AG10803 (cell line): Measurements from ENCODE around the gene R3HDM1.
"Not testable (repeated sequence)": the region's sequence is repeated elsewhere in the genome, so short reads cannot be mapped to it uniquely, and the experiment has no call there.

ENCODE experiments used
- DNase-seq: peaks from one replicate; pipeline ENCODE4 v3.0.0; 2010; ENCODE audit warnings: low read depth
- H3K4me3 ChIP-seq: 2 replicates; pipeline ENCODE4 v1.5.1; 2011; ENCODE audit warnings: mild to moderate bottlenecking, low read length, control low read depth
- CTCF ChIP-seq: conservative IDR thresholded peaks from 2 replicates; pipeline ENCODE4 v1.5.1; 2011; ENCODE audit warnings: mild to moderate bottlenecking, low read length, control low read depth, inconsistent platforms

R3HDM1 gene

GRCh38 chr2:135510577-135510976, 20.7 kb upstream of the R3HDM1 start:
- no peak for DNase-seq
- TF ChIP-seq CTCF: no peak
- H3K4me3 ChIP-seq: no peak overlapping the region

DNA sequence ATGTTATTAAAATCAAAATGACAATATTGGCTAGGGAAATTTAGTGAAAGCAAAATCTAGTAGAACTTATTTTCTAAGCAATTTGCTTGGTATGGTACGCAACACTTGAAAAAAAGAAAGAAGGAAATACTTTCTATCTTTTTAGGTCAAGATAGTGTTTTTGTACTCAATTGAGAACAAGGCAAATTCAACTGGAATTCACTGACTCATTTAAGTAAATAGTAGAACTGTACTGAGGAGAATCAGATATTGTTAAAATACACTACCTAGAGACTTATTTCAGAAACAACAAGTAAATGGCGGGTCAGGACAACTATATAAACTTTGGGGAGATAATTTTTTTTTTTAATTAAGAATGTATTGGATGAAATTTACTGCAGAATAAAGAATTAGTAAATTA, 19.2 kb upstream of the R3HDM1 start:
- no peak for TF ChIP-seq CTCF
- no peak overlapping the region for H3K4me3 ChIP-seq
- DNase-seq: no peak

DNA sequence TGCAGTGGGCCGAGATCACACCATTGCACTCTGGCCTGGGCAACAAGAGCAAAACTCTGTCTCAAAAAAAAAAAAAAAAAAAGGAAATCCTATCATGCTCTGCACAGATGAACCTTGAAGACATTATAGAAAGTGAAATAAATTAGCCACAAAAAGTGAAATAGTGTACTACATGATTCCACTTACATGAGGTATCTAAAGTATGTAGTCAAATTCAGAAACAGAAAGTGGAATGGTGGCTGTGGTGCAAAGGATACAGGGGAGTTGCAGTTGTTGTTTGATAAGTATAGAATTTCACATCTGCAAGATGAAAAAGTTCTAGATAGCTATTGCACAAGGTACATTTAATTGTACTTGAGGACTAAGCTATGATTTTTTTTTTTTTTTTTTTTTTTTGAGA, 5.5 kb upstream of the R3HDM1 start:
- DNase-seq: no peak
- no peak for TF ChIP-seq CTCF
- H3K4me3 ChIP-seq: no peak overlapping the region

DNA sequence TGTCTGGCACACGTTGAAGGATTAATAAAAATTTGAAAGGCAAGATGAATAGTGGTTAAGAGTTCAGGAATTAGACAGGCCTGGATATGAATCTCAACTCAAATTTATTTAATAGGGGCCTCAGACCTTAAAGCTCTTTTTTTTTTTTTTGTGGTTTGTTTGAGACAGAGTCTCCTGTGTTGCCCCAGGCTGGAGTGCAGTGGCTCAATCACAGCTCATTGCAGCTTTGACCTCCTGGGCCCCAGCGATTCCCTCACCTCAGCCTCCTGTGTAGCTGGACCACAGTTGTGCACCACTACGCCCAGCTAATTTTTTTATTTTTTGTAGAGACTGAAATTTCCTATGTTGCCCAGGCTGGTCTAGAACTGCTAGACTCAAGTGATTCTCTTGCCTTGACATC, 3.3 kb upstream of the R3HDM1 start:
- H3K4me3 ChIP-seq: no peak overlapping the region
- no peak for DNase-seq
- no peak for TF ChIP-seq CTCF

GRCh38 chr2:135530313-135531230, 712 bp upstream of the R3HDM1 start, which contains the start of gene ZRANB3:
Gene ZRANB3, minus strand, starts transcription at chr2:135531218.
- H3K4me3 ChIP-seq: peak within 1 kb of the TSS; percentile 86
- no peak for TF ChIP-seq CTCF

DNA sequence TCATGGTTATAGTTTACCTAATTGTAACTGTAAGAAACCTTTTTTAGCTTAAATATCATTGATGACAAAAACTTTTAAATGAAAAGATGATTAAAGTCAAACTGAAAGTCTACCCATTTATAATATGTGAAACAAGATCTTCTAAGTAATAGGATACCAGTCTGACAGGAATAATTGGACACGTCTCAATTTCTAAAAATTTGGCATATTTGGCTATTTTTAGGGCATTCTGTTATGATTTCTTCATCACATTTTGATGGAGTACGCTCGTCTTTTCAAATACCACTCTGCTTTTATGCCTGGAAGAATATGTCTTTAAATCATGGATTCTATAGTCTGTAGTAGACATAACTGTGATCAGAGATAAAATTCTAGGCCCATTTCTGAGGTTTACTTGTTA, 1.3 kb downstream of the R3HDM1 start:
- TF ChIP-seq CTCF: no peak
- peak overlapping the region; percentile 86 for H3K4me3 ChIP-seq
- DNase-seq: peak; percentile 5

More at GRCh38 chr2:135530313-135531230, 712 bp upstream of the R3HDM1 start, which contains the start of gene ZRANB3:
- peak; percentile 97 for DNase-seq

DNA sequence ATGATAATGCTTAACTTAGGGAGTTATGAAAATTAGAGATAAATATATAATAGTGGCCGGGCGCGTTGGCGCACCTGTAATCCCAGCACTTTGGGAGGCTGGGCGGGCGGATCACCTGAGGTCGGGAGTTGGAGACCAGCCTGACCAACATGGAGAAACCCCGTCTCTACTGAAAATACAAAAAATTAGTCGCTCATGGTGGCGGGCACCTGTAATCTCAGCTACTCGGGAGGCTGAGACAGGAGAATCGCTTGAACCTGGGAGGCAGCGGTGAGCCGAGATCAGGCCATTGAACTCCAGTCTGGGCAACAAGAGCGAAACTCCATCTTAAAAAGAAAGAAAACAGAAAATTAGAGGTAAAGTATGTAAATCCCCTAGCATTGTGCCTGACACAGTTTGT, 2.3 kb downstream of the R3HDM1 start:
- not testable (repeated sequence) for H3K4me3 ChIP-seq, DNase-seq
